H1 (cell line): ENCODE results near the gene ASH1L.

Experiments
- ATF2 ChIP-seq: IDR thresholded peaks from 2 replicates; pipeline ENCODE4 v1.6.1; 2012; ENCODE audit warnings: low read length, inconsistent platforms
- CTCF ChIP-seq, 3 experiments: IDR thresholded peaks; 1 replicate in 2 of 3; 2 replicates in 1 of 3; pipeline versions ENCODE4 v1.5.1 to v1.6.1; 2011; ENCODE audit warnings: low read length in 3 of 3, mild to moderate bottlenecking in 3 of 3, inconsistent platforms in 2 of 3, low read depth in 1 of 3, moderate library complexity in 1 of 3; ENCODE audit not compliant: insufficient read depth in 1 of 3; ENCODE audit errors: control extremely low read depth in 1 of 3
- GABPA ChIP-seq: IDR thresholded peaks from 2 replicates; pipeline ENCODE4 v1.6.1; 2011; ENCODE audit warnings: mild to moderate bottlenecking, low read length, moderate library complexity, borderline replicate concordance; ENCODE audit not compliant: insufficient read depth
- HDAC2 ChIP-seq, 2 experiments: fragments of 300-600 bp in 1 of 2; sonication (generic) in 1 of 2; IDR thresholded peaks; 2 replicates each; pipeline ENCODE4 v1.6.1; 2011 to 2012; ENCODE audit warnings: low read depth in 2 of 2, low read length in 2 of 2, mild to moderate bottlenecking in 2 of 2, moderate library complexity in 2 of 2, borderline replicate concordance in 1 of 2, inconsistent platforms in 1 of 2
- POLR2A ChIP-seq, 2 experiments: IDR thresholded peaks; 1 replicate in 1 of 2; 2 replicates in 1 of 2; pipeline ENCODE4 v1.6.1; 2011; ENCODE audit warnings: low read depth in 2 of 2, low read length in 2 of 2, mild to moderate bottlenecking in 2 of 2; ENCODE audit errors: control extremely low read depth in 1 of 2
- POLR2AphosphoS5 ChIP-seq: IDR thresholded peaks from 2 replicates; pipeline ENCODE4 v1.6.1; 2011; ENCODE audit warnings: low read depth, low read length
- RAD21 ChIP-seq, 2 experiments: IDR thresholded peaks in 1 of 2; conservative IDR thresholded peaks in 1 of 2; 2 replicates each; pipeline ENCODE4 v1.6.1; 2011; ENCODE audit warnings: low read depth in 2 of 2, low read length in 2 of 2, improper control_type of control experiment in 1 of 2, inconsistent platforms in 1 of 2, mild to moderate bottlenecking in 1 of 2, moderate library complexity in 1 of 2
- RNF2 ChIP-seq: fragments of 200-900, 300-1000 bp; sonication (generic); IDR thresholded peaks from 2 replicates; pipeline ENCODE4 v1.7.1; 2016; ENCODE audit warnings: borderline replicate concordance, low read depth, mild to moderate bottlenecking, antibody characterized with exemption, low read length; ENCODE audit not compliant: poor library complexity, severe bottlenecking; ENCODE audit errors: missing control alignments
- SIN3A ChIP-seq, 2 experiments: IDR thresholded peaks in 1 of 2; conservative IDR thresholded peaks in 1 of 2; 2 replicates each; pipeline ENCODE4 v1.6.1; 2011 to 2012; ENCODE audit warnings: low read length in 2 of 2, improper control_type of control experiment in 1 of 2, low read depth in 1 of 2, mild to moderate bottlenecking in 1 of 2

GRCh38 chr1:155472491-155473083 is 90.0 kb downstream of the ASH1L start:
- no peak for TF ChIP-seq ATF2
- no peak for TF ChIP-seq SIN3A (conservative IDR thresholded peaks at IDR 0.05 in 1 of 2, IDR thresholded peaks at IDR 0.05 in 1 of 2; ENCODE audit: low read depth in 1 of 2, low read length in 2 of 2)
- no peak for TF ChIP-seq HDAC2 (IDR thresholded peaks at IDR 0.05; ENCODE audit: borderline replicate concordance in 1 of 2, low read depth in 2 of 2, low read length in 2 of 2)
- no peak for TF ChIP-seq CTCF (IDR thresholded peaks at IDR 0.05; ENCODE audit: control extremely low read depth in 1 of 3, insufficient read depth in 1 of 3, low read depth in 1 of 3, low read length in 3 of 3)
- TF ChIP-seq POLR2AphosphoS5: no peak
- no peak for TF ChIP-seq POLR2A (IDR thresholded peaks at IDR 0.05; ENCODE audit: control extremely low read depth in 1 of 2, low read depth in 2 of 2, low read length in 2 of 2)
- TF ChIP-seq GABPA: no peak
- no peak for TF ChIP-seq RNF2
- TF ChIP-seq RAD21 (IDR thresholded peaks at IDR 0.05 in 1 of 2, conservative IDR thresholded peaks at IDR 0.05 in 1 of 2; ENCODE audit: low read depth in 2 of 2, low read length in 2 of 2): no peak
